ENCODE data around the gene ARHGAP6.
A peak's percentile ranks its signal among the peaks of the same experiment; 100 is the strongest.

ARHGAP6 gene

GRCh38 chrX:11409957-11410356 is 255.8 kb downstream of the ARHGAP6 start:
- H3K4me3 ChIP-seq (ENCODE audit: low read depth, low read length), result no peak overlapping the region
- no peak for DNase-seq (ENCODE audit: low read depth)
- TF ChIP-seq POLR2A (IDR thresholded peaks at IDR 0.05; ENCODE audit: extremely low read depth, insufficient read length) (no peak), MYC (IDR thresholded peaks at IDR 0.05; ENCODE audit: low read depth, low read length) (no peak)
- TF ChIP-seq, protein P1, sequence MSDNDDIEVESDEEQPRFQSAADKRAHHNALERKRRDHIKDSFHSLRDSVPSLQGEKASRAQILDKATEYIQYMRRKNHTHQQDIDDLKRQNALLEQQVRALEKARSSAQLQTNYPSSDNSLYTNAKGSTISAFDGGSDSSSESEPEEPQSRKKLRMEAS (IDR thresholded peaks at IDR 0.05; ENCODE audit: low read depth, low read length), result no peak
- TF ChIP-seq, protein P2, sequence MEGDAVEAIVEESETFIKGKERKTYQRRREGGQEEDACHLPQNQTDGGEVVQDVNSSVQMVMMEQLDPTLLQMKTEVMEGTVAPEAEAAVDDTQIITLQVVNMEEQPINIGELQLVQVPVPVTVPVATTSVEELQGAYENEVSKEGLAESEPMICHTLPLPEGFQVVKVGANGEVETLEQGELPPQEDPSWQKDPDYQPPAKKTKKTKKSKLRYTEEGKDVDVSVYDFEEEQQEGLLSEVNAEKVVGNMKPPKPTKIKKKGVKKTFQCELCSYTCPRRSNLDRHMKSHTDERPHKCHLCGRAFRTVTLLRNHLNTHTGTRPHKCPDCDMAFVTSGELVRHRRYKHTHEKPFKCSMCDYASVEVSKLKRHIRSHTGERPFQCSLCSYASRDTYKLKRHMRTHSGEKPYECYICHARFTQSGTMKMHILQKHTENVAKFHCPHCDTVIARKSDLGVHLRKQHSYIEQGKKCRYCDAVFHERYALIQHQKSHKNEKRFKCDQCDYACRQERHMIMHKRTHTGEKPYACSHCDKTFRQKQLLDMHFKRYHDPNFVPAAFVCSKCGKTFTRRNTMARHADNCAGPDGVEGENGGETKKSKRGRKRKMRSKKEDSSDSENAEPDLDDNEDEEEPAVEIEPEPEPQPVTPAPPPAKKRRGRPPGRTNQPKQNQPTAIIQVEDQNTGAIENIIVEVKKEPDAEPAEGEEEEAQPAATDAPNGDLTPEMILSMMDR (IDR thresholded peaks at IDR 0.05; ENCODE audit: low read depth, low read length), result no peak

- DNase-seq (ENCODE audit: low read depth), result no peak
- H3K4me3 ChIP-seq (ENCODE audit: low read depth, low read length), result no peak overlapping the region
- TF ChIP-seq POLR2A (IDR thresholded peaks at IDR 0.05; ENCODE audit: extremely low read depth, insufficient read length), result no peak
- TF ChIP-seq, protein P1 (IDR thresholded peaks at IDR 0.05; ENCODE audit: low read depth, low read length), result no peak
- TF ChIP-seq, protein P2 (IDR thresholded peaks at IDR 0.05; ENCODE audit: low read depth, low read length), result no peak
- TF ChIP-seq MYC (IDR thresholded peaks at IDR 0.05; ENCODE audit: low read depth, low read length), result no peak
These were observed 256.9 kb downstream of the ARHGAP6 start for GRCh38 chrX:11408783-11409182.

DNA sequence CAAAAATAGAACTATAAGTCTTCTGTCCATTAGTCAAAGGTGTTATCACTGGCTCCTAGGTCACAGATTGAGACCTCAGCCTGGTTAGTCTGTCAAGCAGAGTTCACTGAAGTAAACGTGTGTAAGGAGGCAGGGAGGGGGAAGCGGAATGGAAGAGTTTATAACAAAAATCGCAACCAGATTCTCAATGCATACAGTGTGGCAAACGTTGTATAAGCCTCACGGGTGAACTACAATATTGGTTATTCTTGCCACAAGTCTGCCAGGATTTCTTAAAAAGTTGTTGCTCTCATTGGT is 257.7 kb downstream of the ARHGAP6 start:
- no peak overlapping the region for H3K4me3 ChIP-seq (ENCODE audit: low read depth, low read length)
- DNase-seq (ENCODE audit: low read depth), result no peak
- TF ChIP-seq, protein P2 (IDR thresholded peaks at IDR 0.05; ENCODE audit: low read depth, low read length), result no peak
- TF ChIP-seq POLR2A (IDR thresholded peaks at IDR 0.05; ENCODE audit: extremely low read depth, insufficient read length), result no peak
- TF ChIP-seq MYC (IDR thresholded peaks at IDR 0.05; ENCODE audit: low read depth, low read length), result no peak
- TF ChIP-seq, protein P1 (IDR thresholded peaks at IDR 0.05; ENCODE audit: low read depth, low read length), result no peak

- DNase-seq (ENCODE audit: low read depth), result peak; percentile 1
- TF ChIP-seq POLR2A (IDR thresholded peaks at IDR 0.05; ENCODE audit: extremely low read depth, insufficient read length), result no peak
- TF ChIP-seq, protein P2 (IDR thresholded peaks at IDR 0.05; ENCODE audit: low read depth, low read length), result no peak
- TF ChIP-seq, protein P1 (IDR thresholded peaks at IDR 0.05; ENCODE audit: low read depth, low read length), result no peak
- no peak for TF ChIP-seq MYC (IDR thresholded peaks at IDR 0.05; ENCODE audit: low read depth, low read length)
- no peak overlapping the region for H3K4me3 ChIP-seq (ENCODE audit: low read depth, low read length)
These were observed 258.2 kb downstream of the ARHGAP6 start for GRCh38 chrX:11407331-11408108.

- TF ChIP-seq, protein P2 (IDR thresholded peaks at IDR 0.05; ENCODE audit: low read depth, low read length), result no peak
- no peak for TF ChIP-seq POLR2A (IDR thresholded peaks at IDR 0.05; ENCODE audit: extremely low read depth, insufficient read length)
- no peak for TF ChIP-seq MYC (IDR thresholded peaks at IDR 0.05; ENCODE audit: low read depth, low read length)
- TF ChIP-seq, protein P1 (IDR thresholded peaks at IDR 0.05; ENCODE audit: low read depth, low read length), result no peak
- DNase-seq (ENCODE audit: low read depth), result no peak
These were observed 259.5 kb downstream of the ARHGAP6 start for GRCh38 chrX:11406109-11406765.

More at GRCh38 chrX:11406109-11406765, 259.5 kb downstream of the ARHGAP6 start:
- no peak overlapping the region for H3K4me3 ChIP-seq (ENCODE audit: low read depth, low read length)
